GM18861 (cell line): ENCODE data around the gene COQ5.
"Not testable (repeated sequence)": the region's sequence is repeated elsewhere in the genome, so short reads cannot be mapped to it uniquely, and the experiment has no call there.

Experiments used
- ATAC-seq: cut with Tn5 transposase; IDR thresholded peaks from one replicate; pipeline ENCODE4 v1.9.1; 2021; ENCODE audit not compliant: unreplicated experiment

COQ5 gene

DNA sequence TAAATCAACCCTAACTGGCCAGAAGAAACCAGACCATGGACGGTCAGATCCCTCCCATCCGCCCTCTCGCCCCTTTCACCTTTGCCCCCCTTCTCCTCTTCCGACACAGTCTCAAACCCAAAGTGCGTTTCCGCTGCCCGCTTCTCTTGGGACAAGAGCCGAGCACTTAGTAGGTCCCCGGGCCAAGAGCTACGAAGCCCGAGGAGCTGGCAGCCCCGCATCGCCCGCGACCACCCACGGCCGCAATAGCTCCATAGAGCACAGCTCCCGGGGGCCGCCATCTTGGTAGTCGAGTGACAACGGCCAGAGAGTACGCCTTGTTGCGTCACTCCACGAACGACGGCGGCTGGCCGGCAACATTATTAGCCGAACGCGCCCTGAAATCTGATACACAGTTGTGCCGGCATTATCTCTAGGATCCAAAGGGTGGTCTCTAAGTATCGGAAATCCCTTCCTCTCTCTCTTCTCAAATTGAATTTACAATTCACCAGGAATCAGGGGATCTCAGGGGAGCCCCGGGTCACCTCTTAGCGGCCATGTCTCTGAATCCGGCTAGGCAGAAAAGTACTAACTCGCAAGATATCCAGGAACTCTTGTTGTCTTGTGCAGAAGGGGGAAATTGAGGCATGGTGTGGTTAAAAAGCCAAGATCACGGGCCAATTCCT is at the start of gene COQ5:
Gene COQ5 (minus strand): TSS at position 298 of the 665 bp plus-strand sequence. CDS start 17 bp downstream, at position 281.
- peak; percentile 54 for ATAC-seq

- ATAC-seq = no peak
Observed at GRCh38 chr12:120574106-120574505, 45.1 kb upstream of the COQ5 start.

DNA sequence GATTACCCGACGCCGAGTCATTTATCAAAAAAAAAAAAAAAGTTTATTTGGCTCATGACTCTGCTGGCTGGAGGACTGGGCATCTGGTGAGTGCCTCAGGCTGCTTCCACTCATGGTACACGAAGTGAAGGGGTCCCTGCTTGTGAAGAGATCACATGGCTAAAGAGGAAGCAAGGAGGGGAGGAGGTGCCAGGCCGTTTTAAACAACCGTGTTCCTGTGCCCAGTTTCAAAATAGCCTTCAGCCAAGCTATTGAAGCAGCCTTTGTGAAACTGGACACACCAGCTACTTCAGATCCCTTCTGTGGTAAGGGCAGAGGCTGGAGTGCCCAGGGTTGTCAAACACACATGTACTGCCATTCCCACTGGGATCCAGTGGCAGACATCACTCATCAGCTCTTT is 44.6 kb upstream of the COQ5 start:
- no peak for ATAC-seq

- no peak for ATAC-seq
Observed at GRCh38 chr12:120571299-120571698, 42.3 kb upstream of the COQ5 start.

GRCh38 chr12:120563495-120563894 is 34.5 kb upstream of the COQ5 start:
- no peak for ATAC-seq

DNA sequence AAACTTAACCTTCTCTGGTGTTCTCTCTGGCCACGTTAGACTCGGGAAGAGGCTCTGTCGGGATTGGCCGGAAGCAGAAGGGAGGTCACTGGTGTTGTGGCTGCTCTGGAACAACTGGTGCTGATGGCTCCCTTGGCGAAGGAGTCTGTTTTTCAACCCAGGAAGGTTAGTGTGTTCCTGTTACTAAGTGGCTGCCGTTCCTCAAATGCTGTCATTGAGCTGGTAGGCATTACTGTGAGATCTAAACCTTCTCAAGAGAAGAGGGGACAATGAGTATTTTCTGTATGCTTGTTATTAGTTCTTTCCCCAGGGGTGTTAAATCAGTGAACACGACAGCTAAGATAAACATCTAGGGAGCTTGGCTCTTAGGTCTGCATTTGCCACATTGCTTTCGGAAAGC is 33.9 kb upstream of the COQ5 start:
- ATAC-seq = no peak

GRCh38 chr12:120557589-120557988 is 28.6 kb upstream of the COQ5 start:
- ATAC-seq = no peak

- no peak for ATAC-seq
Observed at GRCh38 chr12:120554678-120555077, 25.7 kb upstream of the COQ5 start.

DNA sequence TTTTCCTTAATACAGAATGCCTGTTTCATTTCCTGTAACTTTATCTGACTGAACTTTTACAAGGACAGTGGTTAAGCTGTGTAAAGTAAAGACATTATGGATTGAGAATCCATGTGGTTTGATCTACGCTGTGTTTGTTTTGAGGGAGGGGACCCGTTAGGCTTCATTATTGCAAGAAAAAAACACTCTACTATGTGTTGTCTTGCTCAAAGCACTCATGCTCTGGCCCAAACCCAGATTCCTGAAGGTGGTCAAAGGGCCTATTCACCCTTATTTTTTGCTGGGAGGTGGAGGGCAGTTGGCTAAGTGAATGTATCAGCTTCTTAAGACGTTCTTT is 17.1 kb upstream of the COQ5 start:
- no peak for ATAC-seq

DNA sequence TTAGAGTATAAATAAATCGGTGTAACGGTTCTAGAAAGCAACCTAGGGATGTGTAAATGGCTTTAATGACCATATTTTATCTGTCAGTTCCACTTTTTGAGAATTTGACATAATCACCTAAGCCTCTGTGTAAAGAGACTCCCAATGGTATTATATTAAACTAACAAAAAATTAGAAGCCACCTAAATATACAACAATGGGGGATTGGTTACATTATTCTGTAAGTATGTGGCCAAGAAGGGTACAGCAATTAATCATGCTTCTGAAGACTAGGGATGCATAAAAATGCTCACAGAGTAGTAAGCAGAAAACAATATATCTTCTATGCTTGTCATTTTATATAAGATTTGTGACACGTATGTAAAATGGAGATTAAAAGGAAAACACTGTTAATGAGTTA is 15.7 kb upstream of the COQ5 start:
- no peak for ATAC-seq

DNA sequence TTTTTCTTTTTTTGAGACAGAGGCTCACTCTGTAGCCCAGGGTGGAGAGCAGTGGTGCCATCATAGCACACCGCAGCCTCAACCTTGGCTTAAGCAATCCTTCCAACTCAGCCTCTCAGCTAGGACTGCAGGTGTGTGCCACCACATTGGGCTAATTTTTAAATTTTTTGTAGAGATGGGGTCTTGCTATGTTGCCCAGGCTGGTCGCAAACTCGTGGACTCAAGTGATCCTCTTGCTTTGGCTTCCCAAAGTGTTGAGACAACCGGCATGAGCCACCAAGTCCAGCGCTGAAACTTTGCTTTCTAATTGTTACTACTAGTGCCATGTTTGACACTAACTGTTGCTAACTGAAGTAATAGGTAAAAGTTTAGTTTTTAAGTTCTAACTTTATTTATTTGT is 13.2 kb upstream of the COQ5 start:
- ATAC-seq = no peak

GRCh38 chr12:120540445-120540844 is 11.5 kb upstream of the COQ5 start:
- ATAC-seq = no peak

DNA sequence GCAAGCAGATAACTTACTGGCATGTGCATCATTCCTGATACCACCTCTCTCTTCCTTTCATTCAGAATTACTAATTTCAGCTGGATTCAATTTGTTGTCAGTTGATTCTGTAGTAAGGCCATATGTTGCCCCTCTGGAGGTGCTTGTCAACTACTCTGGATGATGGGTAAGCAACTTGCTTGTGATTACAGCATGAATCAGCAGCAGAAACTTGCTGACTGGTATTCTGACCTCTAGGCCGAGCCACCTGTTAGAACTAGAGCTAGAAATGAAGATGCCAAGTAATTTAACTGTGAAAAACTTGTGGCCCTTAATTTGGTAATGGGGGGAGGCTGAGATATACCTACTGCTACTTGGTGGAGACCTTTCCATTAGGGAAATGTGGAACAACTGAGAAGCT is 10.3 kb upstream of the COQ5 start:
- ATAC-seq = no peak

DNA sequence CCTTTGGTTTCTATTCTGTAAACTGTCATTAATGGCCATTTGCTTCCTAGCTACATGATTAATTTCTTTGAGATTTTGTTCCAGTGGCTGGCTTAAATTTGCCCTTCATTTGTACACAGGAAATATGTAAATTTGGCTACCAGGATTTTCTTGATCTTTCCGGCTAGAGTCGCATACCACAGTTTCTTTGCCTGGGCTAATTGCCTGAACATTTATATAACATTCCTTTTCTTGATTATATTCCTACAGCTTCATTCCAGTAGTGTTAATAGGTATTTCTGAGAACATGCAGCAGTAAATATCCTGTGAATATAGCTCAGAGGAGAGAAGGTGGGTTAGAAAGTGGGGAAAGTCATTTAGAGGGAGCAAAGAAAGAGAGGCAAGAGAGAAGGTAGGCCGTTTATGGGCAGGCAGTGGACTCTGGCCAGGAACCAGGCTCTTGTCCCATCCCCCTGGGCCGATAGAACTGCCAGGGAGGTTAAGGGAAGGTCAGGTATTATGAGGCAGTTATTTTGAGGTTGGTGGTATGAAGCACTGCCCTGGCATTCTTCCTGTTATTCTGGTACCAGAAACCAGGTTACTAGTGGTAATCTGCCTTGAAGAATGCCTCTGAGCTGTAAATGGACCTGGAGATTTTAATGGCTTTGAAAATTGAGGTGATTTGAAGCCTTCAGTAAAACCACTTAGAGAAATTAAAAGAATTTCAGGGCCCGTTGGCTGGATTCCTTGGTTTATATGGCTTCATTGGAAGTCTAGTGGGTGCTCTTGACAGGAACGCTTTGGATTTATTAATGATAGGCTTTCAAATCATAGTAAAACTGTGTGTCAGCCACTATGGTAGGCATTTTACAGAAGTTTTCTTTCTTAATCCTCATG is 9.6 kb upstream of the COQ5 start:
- no peak for ATAC-seq

- ATAC-seq = no peak
Observed at GRCh38 chr12:120537856-120538220, 8.9 kb upstream of the COQ5 start.

GRCh38 chr12:120536064-120536791 is 7.3 kb upstream of the COQ5 start:
- ATAC-seq = no peak

GRCh38 chr12:120534703-120535655 is 6.0 kb upstream of the COQ5 start:
- ATAC-seq = peak; percentile 13

GRCh38 chr12:120534203-120534702 is 5.3 kb upstream of the COQ5 start, which contains the start of gene RNF10:
Gene RNF10 (plus strand): TSS chr12:120534356. CDS start chr12:120534812, 456 bp downstream.
- ATAC-seq = peak; percentile 54

- no peak for ATAC-seq
Observed at GRCh38 chr12:120532701-120533238, 3.8 kb upstream of the COQ5 start.

DNA sequence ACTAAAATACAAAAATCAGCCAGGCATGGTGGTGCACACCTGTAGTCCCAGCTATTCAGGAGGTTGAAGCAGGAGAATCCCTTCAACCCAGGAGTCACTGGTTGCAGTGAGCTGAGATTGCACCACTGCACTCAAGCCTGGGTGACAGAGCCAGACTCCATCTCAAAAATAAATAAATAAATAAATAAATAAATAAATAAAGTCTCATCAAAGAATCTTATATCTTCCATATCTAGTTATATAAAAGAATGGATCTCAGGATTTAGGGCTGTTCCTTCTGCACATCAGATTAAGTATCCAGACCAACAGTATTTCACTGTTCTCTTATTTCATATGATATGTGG is 1.4 kb upstream of the COQ5 start:
- ATAC-seq = not testable (repeated sequence)
